GM12865 (cell line): ENCODE data around the gene MARCKSL1.

Experiments
- DNase-seq: peaks from one replicate; pipeline ENCODE4 v3.0.0; 2010; ENCODE audit warnings: low read depth
- H3K4me3 ChIP-seq: 2 replicates; pipeline ENCODE4 v1.5.1; 2011; ENCODE audit warnings: mild to moderate bottlenecking, low read depth, low read length, control low read depth
- TF ChIP-seq, protein P1 (sequence below): IDR thresholded peaks from 2 replicates; pipeline ENCODE4 v1.5.1; 2011; ENCODE audit warnings: low read length, control low read depth, low read depth, inconsistent platforms; ENCODE audit not compliant: insufficient read depth; ENCODE audit errors: missing control alignments

Gene MARCKSL1

GRCh38 chr1:32321712-32322291 lies 14.2 kb downstream of the MARCKSL1 start:
- H3K4me3 ChIP-seq: no peak overlapping the region
- TF ChIP-seq, protein P1, sequence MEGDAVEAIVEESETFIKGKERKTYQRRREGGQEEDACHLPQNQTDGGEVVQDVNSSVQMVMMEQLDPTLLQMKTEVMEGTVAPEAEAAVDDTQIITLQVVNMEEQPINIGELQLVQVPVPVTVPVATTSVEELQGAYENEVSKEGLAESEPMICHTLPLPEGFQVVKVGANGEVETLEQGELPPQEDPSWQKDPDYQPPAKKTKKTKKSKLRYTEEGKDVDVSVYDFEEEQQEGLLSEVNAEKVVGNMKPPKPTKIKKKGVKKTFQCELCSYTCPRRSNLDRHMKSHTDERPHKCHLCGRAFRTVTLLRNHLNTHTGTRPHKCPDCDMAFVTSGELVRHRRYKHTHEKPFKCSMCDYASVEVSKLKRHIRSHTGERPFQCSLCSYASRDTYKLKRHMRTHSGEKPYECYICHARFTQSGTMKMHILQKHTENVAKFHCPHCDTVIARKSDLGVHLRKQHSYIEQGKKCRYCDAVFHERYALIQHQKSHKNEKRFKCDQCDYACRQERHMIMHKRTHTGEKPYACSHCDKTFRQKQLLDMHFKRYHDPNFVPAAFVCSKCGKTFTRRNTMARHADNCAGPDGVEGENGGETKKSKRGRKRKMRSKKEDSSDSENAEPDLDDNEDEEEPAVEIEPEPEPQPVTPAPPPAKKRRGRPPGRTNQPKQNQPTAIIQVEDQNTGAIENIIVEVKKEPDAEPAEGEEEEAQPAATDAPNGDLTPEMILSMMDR: no peak
- DNase-seq: no peak

DNA sequence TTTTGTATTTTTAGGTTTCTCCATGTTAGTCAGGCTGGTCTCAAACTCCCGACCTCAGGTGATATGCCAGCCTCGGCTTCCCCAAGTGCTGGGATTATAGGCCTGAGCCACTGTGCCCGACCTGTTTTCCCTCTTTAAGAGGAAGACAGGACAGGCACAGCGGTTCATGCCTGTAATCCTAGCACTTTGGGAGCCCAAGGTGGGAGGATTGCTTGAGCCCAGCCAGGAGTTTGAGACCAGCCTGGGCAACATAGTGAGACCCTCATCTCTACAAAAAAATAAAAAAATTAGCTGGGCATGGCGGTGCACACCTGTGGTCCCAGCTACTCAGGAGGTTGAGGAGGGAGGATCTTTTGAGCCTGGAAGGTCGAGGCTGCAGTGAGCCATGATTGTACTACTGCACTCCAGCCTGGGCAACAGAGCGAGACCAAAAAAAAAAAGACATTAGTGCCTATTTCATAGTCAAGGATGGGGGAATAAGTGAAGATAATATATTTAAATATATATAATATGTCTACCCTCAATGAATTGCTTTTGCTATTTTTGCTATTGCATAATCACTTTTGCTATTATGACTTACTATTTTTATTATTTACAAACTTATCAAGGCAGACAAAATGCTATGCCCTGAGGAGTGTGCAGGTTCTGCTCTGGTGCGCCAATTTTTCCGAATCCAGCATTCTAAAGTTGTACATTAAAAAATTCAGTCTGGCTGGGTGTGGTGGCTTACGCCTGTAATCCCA lies 17.7 kb downstream of the MARCKSL1 start:
- TF ChIP-seq, protein P1: no peak
- no peak for DNase-seq
- H3K4me3 ChIP-seq: no peak overlapping the region

DNA sequence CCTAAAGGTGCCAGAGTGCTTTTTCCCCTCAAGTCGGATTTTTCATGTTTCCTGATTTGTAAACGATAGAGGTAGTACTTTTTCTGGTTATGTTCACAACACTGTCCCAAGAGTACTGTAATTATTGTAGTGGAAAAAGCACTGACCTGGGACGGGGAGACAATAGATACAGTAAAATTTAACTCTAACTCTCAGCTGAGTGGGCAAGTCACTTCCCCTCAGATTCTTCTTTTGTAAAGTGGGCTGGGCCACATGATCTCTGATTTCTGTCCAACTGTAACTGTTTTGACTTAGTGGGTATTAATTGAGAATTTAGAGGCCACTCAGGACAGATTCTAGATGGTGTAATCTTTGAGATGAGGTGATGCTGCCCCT lies 19.1 kb downstream of the MARCKSL1 start:
- TF ChIP-seq, protein P1: no peak
- no peak for DNase-seq
- H3K4me3 ChIP-seq: no peak overlapping the region

- TF ChIP-seq, protein P1: no peak
- H3K4me3 ChIP-seq: no peak overlapping the region
- no peak for DNase-seq
Observed at GRCh38 chr1:32311709-32312393, 24.2 kb downstream of the MARCKSL1 start.

- TF ChIP-seq, protein P1: no peak
- no peak overlapping the region for H3K4me3 ChIP-seq
- DNase-seq: no peak
Observed at GRCh38 chr1:32309960-32310359, 26.1 kb downstream of the MARCKSL1 start.

DNA sequence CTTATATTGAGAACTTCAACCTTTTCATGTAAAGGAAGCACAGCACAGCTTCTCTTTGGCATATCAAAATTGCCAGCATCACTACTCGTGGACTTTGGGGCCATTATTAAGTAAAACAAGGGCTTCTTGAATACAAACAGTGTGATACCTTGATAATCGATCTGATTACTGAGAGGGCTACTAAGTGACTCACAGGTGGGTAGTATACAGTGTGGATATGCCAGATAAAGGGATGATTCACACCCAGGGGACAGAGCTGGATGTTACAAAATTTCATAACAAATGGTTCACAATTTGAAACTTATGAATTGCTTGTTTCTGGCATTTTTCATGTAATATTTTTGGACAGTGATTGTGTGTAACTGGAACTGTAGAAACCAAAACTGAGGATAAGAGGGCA lies 28.7 kb downstream of the MARCKSL1 start:
- DNase-seq: no peak
- H3K4me3 ChIP-seq: no peak overlapping the region

More for the DNA sequence above, 28.7 kb downstream of the MARCKSL1 start:
- TF ChIP-seq, protein P1: no peak
